IMR-90 (cell line): Measurements from ENCODE around the gene DOCK10. TPM values are rescaled to one million over a fixed set of nuclear protein-coding genes. Genes with fewer than 3 reads are reported as not detected.

Experiments used
- ATAC-seq: fragments of 200-7000 bp; cut with Tn5 transposase; 2 replicates; pipeline ENCODE4 v1.9.1; 2020; ENCODE audit warnings: low read depth, mild to moderate bottlenecking, moderate library complexity
- BruUV-seq: library from RNA; stranded (reverse); fragments of 400-500 nt; replicated peaks from 2 replicates; lab custom pipeline; 2021; lab: Mats Ljungman, UMichigan
- CTCF ChIA-PET: fragments of 300-600 bp; formaldehyde crosslinking; extraction: SDS; loops from one replicate; lab custom pipeline; 2021; ENCODE audit warnings: antibody characterized with exemption; lab: Yijun Ruan, JAX
- POLR2A ChIA-PET: fragments of 300-600 bp; sonication (Branson Sonifier 250); formaldehyde crosslinking; loops from one replicate; lab custom pipeline; 2022; ENCODE audit warnings: antibody characterized with exemption; ENCODE audit not compliant: unreplicated experiment; lab: Charles Lee
- DNase-seq: peaks from one replicate; pipeline ENCODE4 v3.0.0; 2013
- H2AFZ ChIP-seq: replicated peaks from 2 replicates; pipeline ENCODE3; 2013; ENCODE audit warnings: low read length, mild to moderate bottlenecking; ENCODE audit not compliant: poor library complexity
- H2AK5ac ChIP-seq: 2 replicates; pipeline ENCODE4 v1.6.1; 2013; ENCODE audit warnings: low read depth, low read length, inconsistent platforms
- H2AK9ac ChIP-seq: replicated peaks from 2 replicates; pipeline ENCODE3; 2013; ENCODE audit warnings: mild to moderate bottlenecking, low read depth, low read length, moderate library complexity; ENCODE audit not compliant: poor library complexity
- H2BK120ac ChIP-seq: 2 replicates; pipeline ENCODE4 v1.6.1; 2013; ENCODE audit warnings: low read depth, low read length, inconsistent platforms
- H2BK15ac ChIP-seq: 3 replicates; pipeline ENCODE4 v1.6.1; 2013; ENCODE audit warnings: low read depth, low read length, inconsistent platforms
- H2BK20ac ChIP-seq: 2 replicates; pipeline ENCODE4 v1.6.1; 2013; ENCODE audit warnings: low read depth, mild to moderate bottlenecking, inconsistent platforms, low read length, moderate library complexity
- H2BK5ac ChIP-seq: 2 replicates; pipeline ENCODE4 v1.6.1; 2013; ENCODE audit warnings: mild to moderate bottlenecking, low read depth, low read length, inconsistent platforms; ENCODE audit not compliant: poor library complexity, severe bottlenecking
- H3K14ac ChIP-seq: replicated peaks from 2 replicates; pipeline ENCODE4 v1.6.1; 2013; ENCODE audit warnings: low read depth, low read length, inconsistent platforms
- H3K18ac ChIP-seq: 2 replicates; pipeline ENCODE4 v1.6.1; 2013; ENCODE audit warnings: low read depth, low read length, control low read depth
- H3K23ac ChIP-seq: 2 replicates; pipeline ENCODE4 v1.6.1; 2013; ENCODE audit warnings: low read depth, low read length, inconsistent platforms
- H3K27ac ChIP-seq: 2 replicates; pipeline ENCODE4 v1.5.1; 2013; ENCODE audit warnings: mild to moderate bottlenecking, control low read depth, low read length; ENCODE audit not compliant: insufficient read depth
- H3K27me3 ChIP-seq: 2 replicates; pipeline ENCODE4 v1.6.1; 2013; ENCODE audit warnings: low read length; ENCODE audit not compliant: control insufficient read depth, insufficient read depth
- H3K36me3 ChIP-seq: 2 replicates; pipeline ENCODE4 v1.6.1; 2013; ENCODE audit warnings: low read length, mixed read lengths; ENCODE audit not compliant: control insufficient read depth, insufficient read depth
- H3K4ac ChIP-seq: 2 replicates; pipeline ENCODE4 v1.6.1; 2013; ENCODE audit warnings: low read depth, low read length, inconsistent platforms
- H3K4me1 ChIP-seq: 2 replicates; pipeline ENCODE4 v1.6.1; 2013; ENCODE audit warnings: low read length, mixed read lengths; ENCODE audit not compliant: control insufficient read depth, insufficient read depth
- H3K4me2 ChIP-seq: 2 replicates; pipeline ENCODE4 v1.6.1; 2013; ENCODE audit warnings: low read depth, mild to moderate bottlenecking, control low read depth, low read length, moderate library complexity
- H3K4me3 ChIP-seq: 2 replicates; pipeline ENCODE4 v1.5.1; 2013; ENCODE audit warnings: low read depth, mild to moderate bottlenecking, control low read depth, low read length, moderate library complexity; ENCODE audit not compliant: insufficient read depth
- H3K56ac ChIP-seq: 2 replicates; pipeline ENCODE4 v1.6.1; 2013; ENCODE audit warnings: low read length, inconsistent platforms; ENCODE audit not compliant: insufficient read depth; ENCODE audit errors: extremely low read depth
- H3K79me1 ChIP-seq, 2 experiments: 2 replicates each; pipeline ENCODE4 v1.6.1; 2013; ENCODE audit warnings: low read length in 2 of 2, inconsistent platforms in 1 of 2, low read depth in 1 of 2
- H3K9ac ChIP-seq: 2 replicates; pipeline ENCODE4 v1.6.1; 2013; ENCODE audit warnings: low read depth, low read length, control low read depth
- H3K9me1 ChIP-seq: 2 replicates; pipeline ENCODE4 v1.6.1; 2013; ENCODE audit warnings: low read length, inconsistent platforms; ENCODE audit not compliant: insufficient read depth
- H3K9me3 ChIP-seq: 2 replicates; pipeline ENCODE4 v1.6.1; 2013; ENCODE audit warnings: low read length; ENCODE audit not compliant: control insufficient read depth, insufficient read depth
- H4K20me1 ChIP-seq: 2 replicates; pipeline ENCODE4 v1.6.1; 2013; ENCODE audit warnings: low read length, inconsistent platforms; ENCODE audit not compliant: insufficient read depth
- H4K5ac ChIP-seq: 2 replicates; pipeline ENCODE4 v1.6.1; 2013; ENCODE audit warnings: mild to moderate bottlenecking, low read depth, low read length, control low read depth
- H4K8ac ChIP-seq, 2 experiments: 2 replicates each; pipeline ENCODE4 v1.6.1; 2013; ENCODE audit warnings: low read depth in 2 of 2, low read length in 2 of 2, control low read depth in 1 of 2, inconsistent platforms in 1 of 2
- H4K91ac ChIP-seq: 2 replicates; pipeline ENCODE4 v1.6.1; 2013; ENCODE audit warnings: low read depth, low read length, inconsistent platforms; ENCODE audit not compliant: insufficient read depth
- BHLHE40 ChIP-seq: fragments of 150-350 bp; IDR thresholded peaks from 2 replicates; pipeline ENCODE4 v1.6.1; 2016; ENCODE audit warnings: mild to moderate bottlenecking, low read depth, low read length
- CEBPB ChIP-seq: IDR thresholded peaks from 2 replicates; pipeline ENCODE4 v1.6.1; 2012; ENCODE audit warnings: low read depth, low read length, improper control_type of control experiment
- CHD1 ChIP-seq: IDR thresholded peaks from 2 replicates; pipeline ENCODE4 v1.6.1; 2012; ENCODE audit warnings: low read depth, low read length, improper control_type of control experiment
- CTCF ChIP-seq: conservative IDR thresholded peaks from 2 replicates; pipeline ENCODE4 v1.5.1; 2012; ENCODE audit warnings: mild to moderate bottlenecking, low read depth, low read length, improper control_type of control experiment
- ELK1 ChIP-seq: fragments of 150-350 bp; IDR thresholded peaks from 2 replicates; pipeline ENCODE4 v1.6.1; 2016; ENCODE audit warnings: low read depth, mild to moderate bottlenecking, low read length, moderate library complexity, borderline replicate concordance
- FOS ChIP-seq: fragments of 150-350 bp; IDR thresholded peaks from 2 replicates; pipeline ENCODE4 v1.6.1; 2016; ENCODE audit warnings: low read depth, low read length
- MAFK ChIP-seq: IDR thresholded peaks from 2 replicates; pipeline ENCODE4 v1.6.1; 2012; ENCODE audit warnings: low read depth, low read length, improper control_type of control experiment
- MAZ ChIP-seq: IDR thresholded peaks from 2 replicates; pipeline ENCODE4 v1.6.1; 2012; ENCODE audit warnings: low read depth, mild to moderate bottlenecking, low read length, improper control_type of control experiment, moderate library complexity, borderline replicate concordance
- MXI1 ChIP-seq: IDR thresholded peaks from 2 replicates; pipeline ENCODE4 v1.6.1; 2012; ENCODE audit warnings: low read depth, mild to moderate bottlenecking, low read length, moderate library complexity, borderline replicate concordance
- NFE2L2 ChIP-seq: fragments of 150-350 bp; IDR thresholded peaks from 2 replicates; pipeline ENCODE4 v1.6.1; 2016; ENCODE audit warnings: low read depth, mild to moderate bottlenecking, low read length
- POLR2A ChIP-seq: IDR thresholded peaks from 2 replicates; pipeline ENCODE4 v1.6.1; 2012; ENCODE audit warnings: mild to moderate bottlenecking, low read depth, low read length
- RAD21 ChIP-seq: IDR thresholded peaks from 2 replicates; pipeline ENCODE4 v1.6.1; 2012; ENCODE audit warnings: low read length, improper control_type of control experiment
- RCOR1 ChIP-seq: IDR thresholded peaks from 2 replicates; pipeline ENCODE4 v1.6.1; 2012; ENCODE audit warnings: mild to moderate bottlenecking, low read length, improper control_type of control experiment; ENCODE audit not compliant: insufficient replicate concordance
- RFX5 ChIP-seq: IDR thresholded peaks from 2 replicates; pipeline ENCODE4 v1.8.0; 2012; ENCODE audit warnings: low read depth, mild to moderate bottlenecking, low read length, moderate library complexity
- SMC3 ChIP-seq: fragments of 150-350 bp; IDR thresholded peaks from 2 replicates; pipeline ENCODE4 v1.6.1; 2016; ENCODE audit warnings: low read depth, mild to moderate bottlenecking, antibody characterized with exemption, low read length, moderate library complexity
- USF2 ChIP-seq: fragments of 150-350 bp; IDR thresholded peaks from 2 replicates; pipeline ENCODE4 v1.6.1; 2017; ENCODE audit warnings: mild to moderate bottlenecking, antibody characterized with exemption, low read length, low read depth
- WGBS, 2 experiments: methylation state at CpG; one replicate each; pipeline versions ENCODE4 v1.1.5 to v1.1.7; 2013; ENCODE audit warnings: missing lambda C conversion rate in 2 of 2; ENCODE audit not compliant: insufficient read length in 1 of 2; ENCODE audit errors: extremely low coverage in 2 of 2; 5-methylcytosine and 5-hydroxymethylcytosine counted together
- dilution Hi-C: fragments of 300-500 bp; cut with HindIII; formaldehyde crosslinking; loops from one replicate; pipeline ENCODE4 v1.14.3; 2018; ENCODE audit warnings: low sequenced_read_pairs; ENCODE audit not compliant: unreplicated experiment
- in situ Hi-C: fragments of 300-500 bp; cut with MboI; formaldehyde crosslinking; loops from 3 replicates; pipeline ENCODE4 v1.14.3; 2019; ENCODE audit warnings: low sequenced_read_pairs, inconsistent platforms, mixed read lengths
- intact Hi-C: fragments of 100-400 bp; cut with micrococcal nuclease; formaldehyde crosslinking; loops from 2 replicates; pipeline ENCODE4 v1.10.0; 2022
- polyA plus RNA-seq, 3 experiments: library from polyadenylated mRNA; depleted of rRNA; stranded (reverse); fragments of >200 nt; gene quantifications; 2 replicates each; pipeline ENCODE4 v1.2.3, GENCODE V29; 2012; ENCODE audit warnings: low replicate concordance in 1 of 3
- total RNA-seq: library from RNA; depleted of rRNA; stranded (reverse); fragments of >200 nt; gene quantifications from 2 replicates; pipeline ENCODE4 v1.2.3, GENCODE V29; 2012

DOCK10 gene
- total and polyA plus RNA-seq, 2 of the 4 experiments (the other 2 are of a cell fraction): 58.6 to 75.3 TPM

- Histone ChIP-seq H2AFZ (no peak overlapping the region), H3K36me3 (no peaks in the 10 kb centered on the region), H3K4me2 (no peak overlapping the region), H3K56ac (no peak overlapping the region), H3K4me3 (no peak overlapping the region), H3K18ac (no peak overlapping the region), H2AK9ac (no peak overlapping the region), H3K23ac (no peak overlapping the region), H2AK5ac (no peak overlapping the region), H4K8ac (no peak overlapping the region), H3K4ac (no peak overlapping the region), H4K20me1 (no peaks in the 10 kb centered on the region), H3K79me1 (no peaks in the 10 kb centered on the region), H3K9me1 (no peaks in the 10 kb centered on the region), H3K27ac (no peak overlapping the region), H4K5ac (no peak overlapping the region), H2BK5ac (no peak overlapping the region), H3K9ac (no peak overlapping the region), H3K4me1 (no peaks in the 10 kb centered on the region), H4K91ac (no peak overlapping the region), H2BK120ac (no peak overlapping the region), H3K14ac (no peak overlapping the region), H3K27me3 (peaks cover 4% of the 10 kb centered on the region; the same call in 1 of the 2 replicates), H2BK20ac (no peak overlapping the region), H2BK15ac (no peak overlapping the region), H3K9me3 (no peaks in the 10 kb centered on the region)
- DNase-seq: no peak
- TF ChIP-seq ELK1 (no peak), CTCF (no peak), RFX5 (no peak), CEBPB (no peak), RCOR1 (no peak), MAZ (no peak), MXI1 (no peak), RAD21 (no peak), POLR2A (no peak), MAFK (no peak), BHLHE40 (no peak), FOS (no peak), NFE2L2 (no peak), USF2 (no peak), CHD1 (no peak), SMC3 (no peak)
- intact Hi-C loops (no loop called here), in situ Hi-C loops (no loop called here), dilution Hi-C loops (no loop called here)
- no TSS peak for BruUV-seq
- WGBS, 2 experiments: no CpG with 5 or more reads among the region's 4 CpGs
- ChIA-PET POLR2A (no interaction called here), CTCF (no interaction called here)
- no peak for ATAC-seq
Observed at GRCh38 chr2:224747765-224748164, 294.5 kb downstream of the DOCK10 start.
